ENCODE measurements around the gene THSD4.

DNA sequence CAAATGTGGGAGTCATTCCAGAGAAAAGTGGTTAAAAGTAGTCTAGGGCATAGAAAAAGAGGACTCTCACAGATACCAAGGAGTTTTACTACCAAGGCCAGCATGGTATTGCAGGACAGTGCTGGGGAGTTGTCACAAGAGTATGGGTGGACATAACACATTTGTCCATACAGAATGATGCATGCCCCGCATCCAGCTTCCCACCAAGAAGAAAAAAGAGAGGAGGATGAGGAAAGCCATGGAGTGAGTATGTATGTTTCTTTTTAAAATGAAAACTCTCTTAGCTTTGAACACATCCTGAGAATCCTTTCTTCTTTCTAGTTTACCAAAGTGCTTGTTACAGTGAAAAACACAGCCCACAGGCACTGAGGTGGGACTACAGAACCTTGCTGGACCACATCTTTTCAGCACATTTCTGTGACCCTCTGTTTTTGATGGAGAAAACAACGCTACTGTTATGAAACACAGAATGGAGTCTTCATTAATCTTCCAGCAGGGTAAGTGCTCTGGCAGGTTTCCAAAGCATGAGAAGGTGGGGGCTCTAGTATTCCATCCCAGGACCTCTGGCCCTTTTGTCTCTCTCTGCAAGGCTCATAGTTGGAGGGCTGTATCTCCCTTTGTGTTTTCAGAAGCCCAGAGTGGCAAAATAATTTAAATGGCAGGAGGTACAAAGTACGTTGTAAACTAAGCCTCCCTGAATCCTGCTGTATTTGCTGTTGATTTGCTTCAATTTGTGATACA is 707.8 kb downstream of the THSD4 start:
- TF ChIP-seq, protein P1, sequence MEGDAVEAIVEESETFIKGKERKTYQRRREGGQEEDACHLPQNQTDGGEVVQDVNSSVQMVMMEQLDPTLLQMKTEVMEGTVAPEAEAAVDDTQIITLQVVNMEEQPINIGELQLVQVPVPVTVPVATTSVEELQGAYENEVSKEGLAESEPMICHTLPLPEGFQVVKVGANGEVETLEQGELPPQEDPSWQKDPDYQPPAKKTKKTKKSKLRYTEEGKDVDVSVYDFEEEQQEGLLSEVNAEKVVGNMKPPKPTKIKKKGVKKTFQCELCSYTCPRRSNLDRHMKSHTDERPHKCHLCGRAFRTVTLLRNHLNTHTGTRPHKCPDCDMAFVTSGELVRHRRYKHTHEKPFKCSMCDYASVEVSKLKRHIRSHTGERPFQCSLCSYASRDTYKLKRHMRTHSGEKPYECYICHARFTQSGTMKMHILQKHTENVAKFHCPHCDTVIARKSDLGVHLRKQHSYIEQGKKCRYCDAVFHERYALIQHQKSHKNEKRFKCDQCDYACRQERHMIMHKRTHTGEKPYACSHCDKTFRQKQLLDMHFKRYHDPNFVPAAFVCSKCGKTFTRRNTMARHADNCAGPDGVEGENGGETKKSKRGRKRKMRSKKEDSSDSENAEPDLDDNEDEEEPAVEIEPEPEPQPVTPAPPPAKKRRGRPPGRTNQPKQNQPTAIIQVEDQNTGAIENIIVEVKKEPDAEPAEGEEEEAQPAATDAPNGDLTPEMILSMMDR (IDR thresholded peaks at IDR 0.05): no peak
- no peak for TF ChIP-seq JUN (IDR thresholded peaks at IDR 0.05)
- no peak for TF ChIP-seq CEBPB (IDR thresholded peaks at IDR 0.05)
- no peak for TF ChIP-seq EP300 (IDR thresholded peaks at IDR 0.05)
- TF ChIP-seq JUNB (IDR thresholded peaks at IDR 0.05): no peak
- no peak for TF ChIP-seq BCL3 (IDR thresholded peaks at IDR 0.05)
- TF ChIP-seq POLR2A (IDR thresholded peaks at IDR 0.05; ENCODE audit: low read length): no peak
- TF ChIP-seq CHD4 (IDR thresholded peaks at IDR 0.05; ENCODE audit: borderline replicate concordance): no peak
- no peak for TF ChIP-seq ZNF302 (CRISPR knock-in tag; IDR thresholded peaks at IDR 0.05)
- no peak for TF ChIP-seq CHD2 (IDR thresholded peaks at IDR 0.05; ENCODE audit: low read length, partially characterized antibody)
- TF ChIP-seq ESRRA (IDR thresholded peaks at IDR 0.05; ENCODE audit: borderline replicate concordance, low read length): no peak
- TF ChIP-seq RNF2 (IDR thresholded peaks at IDR 0.05; ENCODE audit: borderline replicate concordance, low read depth): no peak
- TF ChIP-seq, protein P2, sequence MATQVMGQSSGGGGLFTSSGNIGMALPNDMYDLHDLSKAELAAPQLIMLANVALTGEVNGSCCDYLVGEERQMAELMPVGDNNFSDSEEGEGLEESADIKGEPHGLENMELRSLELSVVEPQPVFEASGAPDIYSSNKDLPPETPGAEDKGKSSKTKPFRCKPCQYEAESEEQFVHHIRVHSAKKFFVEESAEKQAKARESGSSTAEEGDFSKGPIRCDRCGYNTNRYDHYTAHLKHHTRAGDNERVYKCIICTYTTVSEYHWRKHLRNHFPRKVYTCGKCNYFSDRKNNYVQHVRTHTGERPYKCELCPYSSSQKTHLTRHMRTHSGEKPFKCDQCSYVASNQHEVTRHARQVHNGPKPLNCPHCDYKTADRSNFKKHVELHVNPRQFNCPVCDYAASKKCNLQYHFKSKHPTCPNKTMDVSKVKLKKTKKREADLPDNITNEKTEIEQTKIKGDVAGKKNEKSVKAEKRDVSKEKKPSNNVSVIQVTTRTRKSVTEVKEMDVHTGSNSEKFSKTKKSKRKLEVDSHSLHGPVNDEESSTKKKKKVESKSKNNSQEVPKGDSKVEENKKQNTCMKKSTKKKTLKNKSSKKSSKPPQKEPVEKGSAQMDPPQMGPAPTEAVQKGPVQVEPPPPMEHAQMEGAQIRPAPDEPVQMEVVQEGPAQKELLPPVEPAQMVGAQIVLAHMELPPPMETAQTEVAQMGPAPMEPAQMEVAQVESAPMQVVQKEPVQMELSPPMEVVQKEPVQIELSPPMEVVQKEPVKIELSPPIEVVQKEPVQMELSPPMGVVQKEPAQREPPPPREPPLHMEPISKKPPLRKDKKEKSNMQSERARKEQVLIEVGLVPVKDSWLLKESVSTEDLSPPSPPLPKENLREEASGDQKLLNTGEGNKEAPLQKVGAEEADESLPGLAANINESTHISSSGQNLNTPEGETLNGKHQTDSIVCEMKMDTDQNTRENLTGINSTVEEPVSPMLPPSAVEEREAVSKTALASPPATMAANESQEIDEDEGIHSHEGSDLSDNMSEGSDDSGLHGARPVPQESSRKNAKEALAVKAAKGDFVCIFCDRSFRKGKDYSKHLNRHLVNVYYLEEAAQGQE (IDR thresholded peaks at IDR 0.05): no peak
- TF ChIP-seq NPAS2 (CRISPR knock-in tag; IDR thresholded peaks at IDR 0.05; ENCODE audit: borderline replicate concordance): no peak

Data from A549 (cell line).